ENCODE measurements around the gene KCND3. TPM values are rescaled to one million over a fixed set of nuclear protein-coding genes. Genes with fewer than 3 reads are reported as not detected.

Gene KCND3
- total RNA-seq, 4 donors from 2014 or later = 7.4 to 20.4 (median 9.8) TPM

DNA sequence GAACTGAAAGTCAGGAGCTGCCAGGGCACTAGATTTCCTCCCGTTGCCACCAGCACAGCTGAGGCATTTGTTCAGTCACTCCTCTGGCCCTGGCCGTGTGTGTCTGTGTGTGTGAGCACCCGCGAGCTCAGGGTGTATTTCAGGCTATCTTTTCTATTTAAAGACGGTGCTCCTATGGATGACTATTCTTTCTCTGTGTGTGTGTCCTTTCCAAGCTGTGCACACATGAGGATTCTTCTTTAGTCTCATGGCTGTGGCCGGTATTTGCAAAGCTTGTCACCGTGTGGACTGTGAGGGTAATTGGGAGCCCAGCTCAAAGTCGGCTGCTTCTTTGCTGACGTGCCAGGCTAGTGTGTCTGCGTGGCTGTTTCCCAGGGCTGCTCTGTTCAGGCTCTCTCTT lies 3.0 kb upstream of the KCND3 start:
- intact Hi-C loops (cut with DNase I; ENCODE audit: low total_unique reads) = loop anchor here (10.0 kb wide), 1 partner anchor 198 kb away; no protein-coding TSS in a partner anchor
- no peak for DNase-seq (ENCODE audit: low spot score in 2 of 2)
- no peak overlapping the region for H3K4me3 ChIP-seq (ENCODE audit: low read depth, poor library complexity, severe bottlenecking)
- TF ChIP-seq, protein P1, sequence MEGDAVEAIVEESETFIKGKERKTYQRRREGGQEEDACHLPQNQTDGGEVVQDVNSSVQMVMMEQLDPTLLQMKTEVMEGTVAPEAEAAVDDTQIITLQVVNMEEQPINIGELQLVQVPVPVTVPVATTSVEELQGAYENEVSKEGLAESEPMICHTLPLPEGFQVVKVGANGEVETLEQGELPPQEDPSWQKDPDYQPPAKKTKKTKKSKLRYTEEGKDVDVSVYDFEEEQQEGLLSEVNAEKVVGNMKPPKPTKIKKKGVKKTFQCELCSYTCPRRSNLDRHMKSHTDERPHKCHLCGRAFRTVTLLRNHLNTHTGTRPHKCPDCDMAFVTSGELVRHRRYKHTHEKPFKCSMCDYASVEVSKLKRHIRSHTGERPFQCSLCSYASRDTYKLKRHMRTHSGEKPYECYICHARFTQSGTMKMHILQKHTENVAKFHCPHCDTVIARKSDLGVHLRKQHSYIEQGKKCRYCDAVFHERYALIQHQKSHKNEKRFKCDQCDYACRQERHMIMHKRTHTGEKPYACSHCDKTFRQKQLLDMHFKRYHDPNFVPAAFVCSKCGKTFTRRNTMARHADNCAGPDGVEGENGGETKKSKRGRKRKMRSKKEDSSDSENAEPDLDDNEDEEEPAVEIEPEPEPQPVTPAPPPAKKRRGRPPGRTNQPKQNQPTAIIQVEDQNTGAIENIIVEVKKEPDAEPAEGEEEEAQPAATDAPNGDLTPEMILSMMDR (IDR thresholded peaks at IDR 0.05) = no peak
- TF ChIP-seq POLR2A (IDR thresholded peaks at IDR 0.05) = no peak
- WGBS, 2 donors = 56 to 65% methylated on average over 10 of the region's 10 CpGs

GRCh38 chr1:111990878-111991718 lies 1.6 kb upstream of the KCND3 start:
- DNase-seq (ENCODE audit: low spot score in 2 of 2) = peak; percentile 40 to 92
- peak overlapping the region; percentile 44 for H3K4me3 ChIP-seq (ENCODE audit: low read depth, poor library complexity, severe bottlenecking)
- intact Hi-C loops (cut with DNase I; ENCODE audit: low total_unique reads) = loop anchor here (10.0 kb wide), 1 partner anchor 196 kb away; no protein-coding TSS in a partner anchor
- WGBS, 2 donors = 0 to 1% methylated on average over 25 to 35 of the region's 37 CpGs
- TF ChIP-seq, protein P1 (IDR thresholded peaks at IDR 0.05) = no peak
- TF ChIP-seq POLR2A (IDR thresholded peaks at IDR 0.05) = no peak

DNA sequence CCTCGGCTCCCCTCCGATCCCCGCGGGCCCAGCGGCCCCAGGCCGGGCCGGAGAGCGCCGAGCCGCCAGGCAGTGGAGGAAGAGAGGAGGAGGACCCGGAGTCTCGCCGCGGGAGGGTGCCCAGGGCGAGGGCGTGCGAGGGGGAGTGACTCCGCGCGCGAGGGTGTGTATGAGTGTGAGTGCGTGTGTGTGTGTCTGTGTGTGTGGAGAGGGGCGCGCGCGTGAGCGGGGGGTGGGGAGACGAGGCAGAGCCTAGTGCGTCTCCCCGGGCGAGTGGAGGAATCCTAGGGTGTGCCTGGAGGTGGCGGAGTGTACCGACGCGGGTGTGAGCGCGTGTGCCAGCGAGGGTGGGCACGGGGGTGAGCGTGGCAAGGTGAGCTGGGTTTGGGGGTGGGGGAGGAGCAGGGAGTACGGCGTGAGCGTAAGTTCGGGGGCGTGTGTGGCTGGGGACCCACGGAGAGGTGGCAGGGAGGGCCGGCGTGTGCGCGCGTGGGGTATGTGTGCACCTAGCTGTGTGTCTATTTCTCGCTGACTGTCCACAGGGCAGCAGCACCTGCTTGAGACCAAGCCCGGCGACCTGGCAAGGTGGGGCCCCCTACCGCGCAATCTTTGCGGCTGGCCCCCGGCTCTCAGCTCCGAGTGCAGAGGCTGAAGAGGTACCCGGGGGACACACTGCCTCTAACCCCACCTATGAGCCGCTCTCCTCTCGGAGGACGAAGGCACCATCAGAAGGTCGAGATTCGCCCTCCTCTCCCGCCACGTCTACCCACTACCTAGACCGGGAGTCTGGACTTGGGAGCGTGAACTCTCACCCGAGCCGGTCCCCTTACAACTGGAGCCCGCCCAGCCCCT lies 784 bp upstream of the KCND3 start:
- DNase-seq (ENCODE audit: low spot score in 2 of 2) = peak in 1 of 2 donors; percentile 86
- TF ChIP-seq POLR2A (IDR thresholded peaks at IDR 0.05) = no peak
- TF ChIP-seq, protein P1 (IDR thresholded peaks at IDR 0.05) = no peak
- intact Hi-C loops (cut with DNase I; ENCODE audit: low total_unique reads) = loop anchor here (10.0 kb wide), 1 partner anchor 195 kb away; no protein-coding TSS in a partner anchor
- peak overlapping the region; percentile 44 for H3K4me3 ChIP-seq (ENCODE audit: low read depth, poor library complexity, severe bottlenecking)
- WGBS, 2 donors = 1% methylated on average over 57 to 70 of the region's 72 CpGs

GRCh38 chr1:111988743-111989453 lies 570 bp downstream of the KCND3 start:
- DNase-seq (ENCODE audit: low spot score in 2 of 2) = peak in 1 of 2 donors; percentile 16
- intact Hi-C loops (cut with DNase I; ENCODE audit: low total_unique reads) = no loop called here
- TF ChIP-seq, protein P1 (IDR thresholded peaks at IDR 0.05) = no peak
- TF ChIP-seq POLR2A (IDR thresholded peaks at IDR 0.05) = no peak
- 4 to 5% methylated on average over 26 to 31 of the region's 51 CpGs for WGBS, 2 donors
- peak overlapping the region; percentile 14 for H3K4me3 ChIP-seq (ENCODE audit: low read depth, poor library complexity, severe bottlenecking)

GRCh38 chr1:111988377-111988742 lies 1.1 kb downstream of the KCND3 start:
- TF ChIP-seq, protein P1 (IDR thresholded peaks at IDR 0.05) = no peak
- no peak for TF ChIP-seq POLR2A (IDR thresholded peaks at IDR 0.05)
- whole genome bisulfite sequencing, 2 donors = 39 to 46% methylated on average over 8 of the region's 8 CpGs
- no peak overlapping the region for H3K4me3 ChIP-seq (ENCODE audit: low read depth, poor library complexity, severe bottlenecking)
- no peak for DNase-seq (ENCODE audit: low spot score in 2 of 2)
- intact Hi-C loops (cut with DNase I; ENCODE audit: low total_unique reads) = no loop called here

Measured in lower leg skin (tissue), 4 donors.